Left lung (tissue), 10 donors: Measurements from ENCODE around the gene FGB. TPM values are rescaled to one million over a fixed set of nuclear protein-coding genes. Genes with fewer than 3 reads are reported as not detected.

Source experiments
- ATAC-seq: fragments of 200-7000 bp; cut with Tn5 transposase; one replicate; pipeline ENCODE4 v1.9.1; 2020; ENCODE audit warnings: moderate library complexity
- DNase-seq, 4 donors: peaks; one replicate each; pipeline ENCODE4 v3.0.0-alpha.2; 2013 to 2020
- H3K27ac ChIP-seq, 2 donors: fragments of 200-600 bp; sonication (generic) in 1 of 2; one replicate each; pipeline versions ENCODE4 v1.5.0 to v1.8.0; 2020 to 2021
- H3K27me3 ChIP-seq, 2 donors: fragments of 200-600 bp; sonication (generic) in 1 of 2; one replicate each; pipeline versions ENCODE4 v1.5.0 to v1.8.0; 2020 to 2021
- H3K36me3 ChIP-seq, 2 donors: fragments of 200-600 bp; sonication (generic) in 1 of 2; one replicate each; pipeline versions ENCODE4 v1.5.0 to v1.8.0; 2020 to 2021
- H3K4me1 ChIP-seq, 2 donors: fragments of 200-600 bp; one replicate each; pipeline ENCODE4 v1.8.0; 2021
- H3K4me3 ChIP-seq, 2 donors: fragments of 200-600 bp; sonication (generic) in 1 of 2; one replicate each; pipeline versions ENCODE4 v1.5.0 to v1.8.0; 2020 to 2021; ENCODE audit warnings: mild to moderate bottlenecking in 1 of 2
- H3K9me3 ChIP-seq, 2 donors: fragments of 200-600 bp; sonication (generic) in 1 of 2; one replicate each; pipeline versions ENCODE4 v1.5.0 to v1.8.0; 2020 to 2021
- intact Hi-C, 2 donors: fragments of 100-400 bp; cut with DNase I; formaldehyde crosslinking; loops; one replicate each; pipeline versions ENCODE4 v1.11.2 to v1.14.2; 2022
- polyA plus RNA-seq, 6 donors: library from polyadenylated mRNA; unstranded; fragments of 120-200 nt; gene quantifications; one replicate each; pipeline ENCODE4 v1.2.1, GENCODE V29; 2013; ENCODE audit not compliant: insufficient read length in 6 of 6
- total RNA-seq, 2 donors: library from RNA; stranded (reverse); fragmentation: NEBNext Ultra II Directional; extraction: Animal tissue kit (Norgen Biotek cat#: 25700); gene quantifications; one replicate each; pipeline ENCODE4 v1.2.1, GENCODE V29; 2021
- TF ChIP-seq, protein P1 (sequence below), 2 donors: fragments of 200-600 bp; sonication (generic) in 1 of 2; IDR thresholded peaks; one replicate each; pipeline versions ENCODE4 v1.5.0 to v1.8.0; 2021; ENCODE audit warnings: antibody characterized with exemption in 2 of 2
- donor health status: DM: no; HTN: yes; CAD: no.
- donor health status: DM: no; HTN: no; CAD: no.

Gene FGB
- total and polyA plus RNA-seq, 8 donors, result 0.11 to 4.6 (median 0.35) TPM; not detected in 3

DNA sequence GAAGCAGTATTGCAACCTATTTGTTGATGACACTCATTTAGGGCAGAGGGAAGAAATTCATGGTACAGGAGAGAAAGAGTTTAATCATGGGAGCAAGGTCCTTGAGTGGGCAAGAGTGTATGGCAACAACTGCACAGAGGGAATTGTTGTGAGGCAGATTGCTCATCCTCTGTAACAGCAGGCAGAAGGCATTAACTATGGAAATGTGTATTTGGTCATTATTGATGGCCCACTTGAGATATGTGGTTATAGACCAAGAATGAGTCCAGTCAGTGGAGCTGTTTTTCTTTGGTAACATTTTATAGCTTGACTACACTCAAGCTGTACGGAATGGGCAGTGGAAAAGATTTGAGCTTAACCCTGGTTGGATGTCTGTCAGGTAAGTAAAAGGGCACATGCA is 28.5 kb upstream of the FGB start:
- Histone ChIP-seq H3K36me3 (peaks cover 0 to 43% of the 10 kb centered on the region in 2 donors), H3K4me1 (no peaks in the 10 kb centered on the region), H3K27ac (no peak overlapping the region), H3K9me3 (no peaks in the 10 kb centered on the region), H3K4me3 (no peak overlapping the region), H3K27me3 (no peaks in the 10 kb centered on the region)
- TF ChIP-seq, protein P1, sequence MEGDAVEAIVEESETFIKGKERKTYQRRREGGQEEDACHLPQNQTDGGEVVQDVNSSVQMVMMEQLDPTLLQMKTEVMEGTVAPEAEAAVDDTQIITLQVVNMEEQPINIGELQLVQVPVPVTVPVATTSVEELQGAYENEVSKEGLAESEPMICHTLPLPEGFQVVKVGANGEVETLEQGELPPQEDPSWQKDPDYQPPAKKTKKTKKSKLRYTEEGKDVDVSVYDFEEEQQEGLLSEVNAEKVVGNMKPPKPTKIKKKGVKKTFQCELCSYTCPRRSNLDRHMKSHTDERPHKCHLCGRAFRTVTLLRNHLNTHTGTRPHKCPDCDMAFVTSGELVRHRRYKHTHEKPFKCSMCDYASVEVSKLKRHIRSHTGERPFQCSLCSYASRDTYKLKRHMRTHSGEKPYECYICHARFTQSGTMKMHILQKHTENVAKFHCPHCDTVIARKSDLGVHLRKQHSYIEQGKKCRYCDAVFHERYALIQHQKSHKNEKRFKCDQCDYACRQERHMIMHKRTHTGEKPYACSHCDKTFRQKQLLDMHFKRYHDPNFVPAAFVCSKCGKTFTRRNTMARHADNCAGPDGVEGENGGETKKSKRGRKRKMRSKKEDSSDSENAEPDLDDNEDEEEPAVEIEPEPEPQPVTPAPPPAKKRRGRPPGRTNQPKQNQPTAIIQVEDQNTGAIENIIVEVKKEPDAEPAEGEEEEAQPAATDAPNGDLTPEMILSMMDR (IDR thresholded peaks at IDR 0.05), result no peak
- ATAC-seq, result no peak
- intact Hi-C loops, result no loop called here
- no peak for DNase-seq

DNA sequence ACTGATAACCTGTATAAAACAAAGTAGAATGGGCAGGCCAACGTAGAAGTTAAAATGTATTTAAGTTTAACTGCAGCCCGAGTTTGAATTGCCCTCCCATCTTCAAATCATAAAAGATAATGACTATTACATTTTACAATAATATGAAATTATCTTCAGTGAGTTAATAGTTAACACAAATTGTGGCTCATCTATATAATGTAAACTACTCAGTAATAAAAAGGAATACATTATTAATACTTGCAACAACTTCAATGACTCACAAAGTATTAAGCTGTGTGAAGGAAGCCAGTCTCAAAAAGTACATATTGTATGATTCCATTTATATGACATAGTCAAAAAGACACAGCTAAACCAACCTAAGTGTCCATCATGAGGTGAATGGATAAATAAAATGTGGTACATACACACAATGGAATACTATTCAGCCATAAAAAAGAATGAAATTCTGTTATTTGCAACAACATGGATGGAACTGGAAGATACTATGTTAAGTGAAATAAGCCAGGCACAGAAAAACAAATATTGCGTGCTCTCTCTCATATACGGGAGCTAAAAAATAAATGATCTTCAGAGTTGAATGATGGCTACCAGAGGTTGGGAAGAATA is 20.4 kb upstream of the FGB start:
- Histone ChIP-seq H3K27me3 (no peaks in the 10 kb centered on the region), H3K27ac (no peak overlapping the region), H3K36me3 (peaks cover 0 to 100% of the 10 kb centered on the region in 2 donors), H3K4me3 (no peak overlapping the region), H3K9me3 (no peaks in the 10 kb centered on the region), H3K4me1 (no peaks in the 10 kb centered on the region)
- TF ChIP-seq, protein P1 (IDR thresholded peaks at IDR 0.05), result no peak
- intact Hi-C loops, result no loop called here
- DNase-seq (no peak), ATAC-seq (no peak)

DNA sequence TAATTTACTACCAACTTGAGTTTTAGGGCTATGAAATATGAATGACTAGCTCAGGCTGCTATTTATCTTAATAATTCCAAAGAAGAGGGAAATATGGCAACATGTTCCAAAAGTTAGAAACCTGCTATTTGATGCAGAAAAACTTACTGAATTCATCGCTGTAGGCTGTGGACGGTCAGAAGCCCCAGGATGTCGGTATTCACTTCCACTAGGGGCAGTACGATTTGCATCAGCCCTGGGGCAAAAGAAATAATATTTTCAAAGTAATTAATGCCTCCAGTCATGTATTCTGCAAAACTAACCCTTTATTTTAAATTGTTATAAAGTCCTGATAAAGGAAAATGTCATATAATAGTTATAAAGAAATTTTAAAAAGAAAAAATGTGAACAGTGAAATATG is 17.1 kb upstream of the FGB start:
- ATAC-seq, result no peak
- TF ChIP-seq, protein P1 (IDR thresholded peaks at IDR 0.05), result no peak
- no peak overlapping the region for H3K27ac ChIP-seq
- H3K9me3 ChIP-seq, result no peaks in the 10 kb centered on the region
- H3K4me3 ChIP-seq, result no peak overlapping the region
- intact Hi-C loops, result no loop called here
- H3K36me3 ChIP-seq, result peaks cover 0 to 71% of the 10 kb centered on the region in 2 donors
- peaks cover 5 to 17% of the 10 kb centered on the region in 2 donors for H3K4me1 ChIP-seq
- DNase-seq, result no peak
- no peaks in the 10 kb centered on the region for H3K27me3 ChIP-seq

DNA sequence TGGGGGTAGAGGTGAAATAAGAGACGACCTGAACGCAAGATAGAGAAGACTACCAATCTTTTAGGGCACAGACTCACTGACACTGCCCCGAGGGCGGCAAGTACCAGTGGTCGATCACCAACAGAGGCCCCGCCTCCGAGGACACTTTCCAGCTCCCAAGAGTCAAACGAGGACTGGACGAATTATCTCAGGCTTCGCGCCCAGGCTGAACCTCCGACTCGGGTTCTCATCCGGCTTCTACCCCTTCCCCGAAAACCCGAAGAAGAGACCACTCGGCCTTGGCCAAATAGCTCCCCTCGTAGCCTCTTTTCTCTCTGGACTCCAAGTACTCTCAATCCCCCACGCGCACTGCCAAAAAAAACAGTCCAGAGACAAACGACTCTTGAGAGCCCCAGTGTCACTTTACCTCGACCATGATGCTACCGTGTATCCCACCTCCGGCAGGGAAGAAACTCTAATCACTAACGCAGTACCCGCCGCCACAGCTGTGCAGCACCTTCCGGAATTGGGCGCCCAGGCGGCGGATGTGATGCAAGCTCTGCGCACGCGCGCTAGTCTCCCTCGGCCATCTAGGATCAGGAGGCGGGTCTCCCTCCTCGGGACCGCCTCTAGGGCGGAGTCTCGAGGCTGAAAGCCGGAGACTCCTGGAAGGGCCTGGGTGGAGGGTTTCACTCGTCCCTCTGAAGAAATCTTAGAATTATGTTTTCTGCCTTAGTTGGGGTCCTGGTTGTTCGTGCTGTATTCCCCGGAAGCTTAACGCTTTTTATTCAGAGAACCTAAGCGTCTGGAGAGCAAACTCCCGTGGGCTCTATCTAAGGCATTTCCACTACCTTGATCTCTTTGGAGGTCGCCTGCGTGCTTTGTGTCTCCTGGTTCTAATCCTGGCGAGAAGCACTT is 12.7 kb upstream of the FGB start, which contains the start of gene PLRG1:
Gene PLRG1, minus strand, starts transcription at position 507 of the 897 bp plus-strand sequence. Its CDS starts 92 bp downstream, at position 415.
- ATAC-seq, result peak; percentile 99
- intact Hi-C loops, result no loop called here
- Histone ChIP-seq H3K4me3 (peak within 1 kb of the TSS; percentile 54 to 82), H3K27me3 (no peaks in the 10 kb centered on the region), H3K27ac (peak within 1 kb of the TSS; percentile 58 to 65), H3K4me1 (peaks cover 5 to 17% of the 10 kb centered on the region in 2 donors), H3K9me3 (no peaks in the 10 kb centered on the region), H3K36me3 (peaks cover 0 to 27% of the 10 kb centered on the region in 2 donors)
- DNase-seq, result peak; percentile 94 to 99 (median 98)
- TF ChIP-seq, protein P1 (IDR thresholded peaks at IDR 0.05), result peak in 1 of 2 donors; percentile 52
